Osteoblast (primary cell): ENCODE results near the gene ADGRB3. TPM values are rescaled to one million over a fixed set of nuclear protein-coding genes. Genes with fewer than 3 reads are reported as not detected.

Experiments
- DNase-seq: peaks from one replicate; pipeline ENCODE4 v3.0.0; 2011; ENCODE audit warnings: low spot score, mixed read lengths; ENCODE audit not compliant: insufficient read length; ENCODE audit errors: missing footprints
- H2AFZ ChIP-seq: 2 replicates; pipeline ENCODE4 v1.6.0; 2011; ENCODE audit warnings: mild to moderate bottlenecking, low read length
- H3K27ac ChIP-seq: 2 replicates; pipeline ENCODE4 v1.5.1; 2011; ENCODE audit warnings: mild to moderate bottlenecking, low read depth, low read length, moderate library complexity
- H3K27me3 ChIP-seq: 2 replicates; pipeline ENCODE4 v1.6.0; 2012; ENCODE audit warnings: mild to moderate bottlenecking, control low read depth, inconsistent platforms, low read length, moderate library complexity; ENCODE audit not compliant: insufficient read depth
- H3K36me3 ChIP-seq: 2 replicates; pipeline ENCODE4 v1.5.1; 2011; ENCODE audit warnings: mild to moderate bottlenecking, low read length, control low read depth, moderate library complexity; ENCODE audit not compliant: insufficient read depth
- H3K4me1 ChIP-seq: 2 replicates; pipeline ENCODE4 v1.5.1; 2011; ENCODE audit warnings: mild to moderate bottlenecking, low read length, control low read depth, moderate library complexity; ENCODE audit not compliant: insufficient read depth
- H3K4me2 ChIP-seq: 2 replicates; pipeline ENCODE4 v1.6.0; 2011; ENCODE audit warnings: mild to moderate bottlenecking, low read length; ENCODE audit not compliant: insufficient read depth
- H3K4me3 ChIP-seq: fragments of 200-600 bp; sonication (generic); 3 replicates; pipeline ENCODE4 v1.5.1; 2012; ENCODE audit warnings: mild to moderate bottlenecking, low read length, inconsistent platforms; ENCODE audit not compliant: insufficient read depth
- H3K79me2 ChIP-seq: 2 replicates; pipeline ENCODE4 v1.6.0; 2012; ENCODE audit warnings: mild to moderate bottlenecking, low read length, control low read depth, inconsistent platforms; ENCODE audit not compliant: insufficient read depth
- H3K9me3 ChIP-seq: 2 replicates; pipeline ENCODE4 v1.5.1; 2011; ENCODE audit warnings: low read depth, low read length, control low read depth
- H4K20me1 ChIP-seq: 2 replicates; pipeline ENCODE4 v1.6.0; 2012; ENCODE audit warnings: mild to moderate bottlenecking, low read length, control low read depth; ENCODE audit not compliant: insufficient read depth
- CTCF ChIP-seq: IDR thresholded peaks from 2 replicates; pipeline ENCODE4 v1.5.1; 2011; ENCODE audit warnings: mild to moderate bottlenecking, low read depth, low read length, moderate library complexity; ENCODE audit errors: extremely low read depth
- total RNA-seq: library from RNA; depleted of rRNA; stranded (reverse); fragments of >200 nt; gene quantifications from 2 replicates; pipeline ENCODE4 v1.2.3, GENCODE V29; 2012

The ADGRB3 gene
- total RNA-seq, 1 donor = not detected

GRCh38 chr6:69391106-69391505, 756.0 kb downstream of the ADGRB3 start:
- no peaks in the 10 kb centered on the region for H3K4me1 ChIP-seq
- no peak overlapping the region for H2AFZ ChIP-seq
- no peaks in the 10 kb centered on the region for H3K79me2 ChIP-seq
- no peak overlapping the region for H3K4me3 ChIP-seq
- TF ChIP-seq CTCF = no peak
- H3K36me3 ChIP-seq = no peaks in the 10 kb centered on the region
- no peak overlapping the region for H3K4me2 ChIP-seq
- H3K27ac ChIP-seq = no peak overlapping the region
- no peak for DNase-seq
- H3K9me3 ChIP-seq = peaks cover 1% of the 10 kb centered on the region
- H3K27me3 ChIP-seq = no peaks in the 10 kb centered on the region
- no peaks in the 10 kb centered on the region for H4K20me1 ChIP-seq

GRCh38 chr6:69392745-69393144, 757.7 kb downstream of the ADGRB3 start:
- H3K4me3 ChIP-seq = no peak overlapping the region
- H4K20me1 ChIP-seq = no peaks in the 10 kb centered on the region
- no peak for TF ChIP-seq CTCF
- H3K4me1 ChIP-seq = no peaks in the 10 kb centered on the region
- no peaks in the 10 kb centered on the region for H3K79me2 ChIP-seq
- no peak overlapping the region for H3K4me2 ChIP-seq
- no peak overlapping the region for H3K27ac ChIP-seq
- H3K27me3 ChIP-seq = no peaks in the 10 kb centered on the region
- H3K36me3 ChIP-seq = no peaks in the 10 kb centered on the region
- H2AFZ ChIP-seq = no peak overlapping the region
- peaks cover 1% of the 10 kb centered on the region for H3K9me3 ChIP-seq
- no peak for DNase-seq

- Histone ChIP-seq H3K27me3 (no peaks in the 10 kb centered on the region), H4K20me1 (no peaks in the 10 kb centered on the region)
Observed at GRCh38 chr6:69398311-69398710, 763.2 kb downstream of the ADGRB3 start.

GRCh38 chr6:69398729-69399128, 763.6 kb downstream of the ADGRB3 start:
- DNase-seq = no peak
- no peaks in the 10 kb centered on the region for H3K9me3 ChIP-seq
- H3K4me3 ChIP-seq = no peak overlapping the region
- no peak overlapping the region for H2AFZ ChIP-seq
- TF ChIP-seq CTCF = no peak
- H3K79me2 ChIP-seq = no peaks in the 10 kb centered on the region
- H3K27ac ChIP-seq = no peak overlapping the region
- H3K4me1 ChIP-seq = no peaks in the 10 kb centered on the region
- no peak overlapping the region for H3K4me2 ChIP-seq
- no peaks in the 10 kb centered on the region for H3K36me3 ChIP-seq
- H4K20me1 ChIP-seq = no peaks in the 10 kb centered on the region
- H3K27me3 ChIP-seq = no peaks in the 10 kb centered on the region

More at GRCh38 chr6:69398311-69398710, 763.2 kb downstream of the ADGRB3 start:
- DNase-seq = no peak
- no peak for TF ChIP-seq CTCF
- H2AFZ ChIP-seq = no peak overlapping the region
- H3K36me3 ChIP-seq = no peaks in the 10 kb centered on the region
- peaks cover 1% of the 10 kb centered on the region for H3K9me3 ChIP-seq
- H3K27ac ChIP-seq = no peak overlapping the region
- H3K4me3 ChIP-seq = no peak overlapping the region
- H3K4me2 ChIP-seq = no peak overlapping the region
- H3K4me1 ChIP-seq = no peaks in the 10 kb centered on the region
- no peaks in the 10 kb centered on the region for H3K79me2 ChIP-seq
